ENCODE measurements around the gene SPATA12. TPM values are rescaled to one million over a fixed set of nuclear protein-coding genes. Genes with fewer than 3 reads are reported as not detected.

SPATA12 gene
- total RNA-seq, 4 donors from 2014 or later = not detected

DNA sequence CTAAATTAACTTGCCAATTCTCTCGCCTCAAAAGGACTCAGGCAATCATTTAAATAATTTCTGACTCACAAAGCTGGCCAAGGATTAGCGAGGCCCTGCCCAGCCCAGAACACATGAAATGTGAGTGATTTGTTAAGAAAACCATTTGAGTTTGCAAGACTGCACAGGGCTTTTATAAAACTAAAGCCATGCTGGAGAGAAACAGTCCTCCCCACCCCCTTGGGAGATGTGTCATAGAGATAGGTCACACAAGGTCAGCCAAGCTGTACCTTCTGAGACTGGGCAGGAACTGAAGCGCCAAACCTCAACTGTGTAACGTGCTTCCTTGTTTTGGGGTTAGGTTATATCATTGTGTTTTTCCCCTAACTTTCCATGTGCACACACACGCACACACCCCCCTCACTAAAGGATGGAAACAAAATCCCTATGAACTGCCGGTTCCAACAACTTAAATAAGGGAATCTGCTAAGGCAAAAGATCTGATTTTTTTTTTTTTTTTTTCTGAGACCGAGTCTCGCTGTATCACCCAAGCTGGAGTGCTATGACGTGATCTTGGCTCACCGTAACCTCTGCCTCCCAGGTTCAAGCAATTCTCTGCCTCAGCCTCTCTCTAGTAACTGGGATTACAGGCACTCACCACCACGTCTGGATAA lies 8.1 kb downstream of the SPATA12 start:
- H3K9me3 ChIP-seq = no peaks in the 10 kb centered on the region
- TF ChIP-seq, protein P1, sequence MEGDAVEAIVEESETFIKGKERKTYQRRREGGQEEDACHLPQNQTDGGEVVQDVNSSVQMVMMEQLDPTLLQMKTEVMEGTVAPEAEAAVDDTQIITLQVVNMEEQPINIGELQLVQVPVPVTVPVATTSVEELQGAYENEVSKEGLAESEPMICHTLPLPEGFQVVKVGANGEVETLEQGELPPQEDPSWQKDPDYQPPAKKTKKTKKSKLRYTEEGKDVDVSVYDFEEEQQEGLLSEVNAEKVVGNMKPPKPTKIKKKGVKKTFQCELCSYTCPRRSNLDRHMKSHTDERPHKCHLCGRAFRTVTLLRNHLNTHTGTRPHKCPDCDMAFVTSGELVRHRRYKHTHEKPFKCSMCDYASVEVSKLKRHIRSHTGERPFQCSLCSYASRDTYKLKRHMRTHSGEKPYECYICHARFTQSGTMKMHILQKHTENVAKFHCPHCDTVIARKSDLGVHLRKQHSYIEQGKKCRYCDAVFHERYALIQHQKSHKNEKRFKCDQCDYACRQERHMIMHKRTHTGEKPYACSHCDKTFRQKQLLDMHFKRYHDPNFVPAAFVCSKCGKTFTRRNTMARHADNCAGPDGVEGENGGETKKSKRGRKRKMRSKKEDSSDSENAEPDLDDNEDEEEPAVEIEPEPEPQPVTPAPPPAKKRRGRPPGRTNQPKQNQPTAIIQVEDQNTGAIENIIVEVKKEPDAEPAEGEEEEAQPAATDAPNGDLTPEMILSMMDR (IDR thresholded peaks at IDR 0.05) = no peak
- TF ChIP-seq POLR2A (IDR thresholded peaks at IDR 0.05) = no peak
- peak in 2 of 3 donors; percentile 51 to 77 for TF ChIP-seq POLR2AphosphoS5 (IDR thresholded peaks at IDR 0.05)
- H3K4me3 ChIP-seq = no peak overlapping the region
- H3K4me1 ChIP-seq = peaks cover 45% of the 10 kb centered on the region
- no peaks in the 10 kb centered on the region for H3K36me3 ChIP-seq
- 16% methylated on average over 11 of the region's 11 CpGs for WGBS
- H3K27ac ChIP-seq = peak overlapping the region; percentile 79
- DNase-seq (ENCODE audit: low spot score in 2 of 2) = peak; percentile 81 to 82
- no peaks in the 10 kb centered on the region for H3K27me3 ChIP-seq

DNA sequence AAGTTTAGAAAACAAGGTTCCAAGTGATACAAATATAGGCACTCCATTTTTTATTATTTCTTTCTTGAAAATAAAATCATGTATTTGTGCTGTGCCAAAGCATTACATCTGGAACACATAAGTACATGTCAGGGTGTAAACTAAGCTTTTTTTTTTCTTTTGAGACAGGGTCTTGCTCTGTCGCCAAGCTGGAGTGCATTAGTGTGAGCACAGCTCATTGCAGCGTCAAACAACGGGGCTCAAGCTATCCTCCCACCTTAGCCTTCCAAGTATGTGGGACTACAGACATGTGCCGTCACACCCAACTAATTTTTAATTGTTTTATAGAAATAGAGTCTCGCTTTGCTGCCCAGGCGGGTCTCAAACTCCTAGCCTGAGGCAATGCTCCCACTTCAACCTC lies 9.0 kb downstream of the SPATA12 start:
- H3K4me1 ChIP-seq = peaks cover 41% of the 10 kb centered on the region
- DNase-seq (ENCODE audit: low spot score in 2 of 2) = no peak
- H3K4me3 ChIP-seq = no peak overlapping the region
- H3K27ac ChIP-seq = peak overlapping the region; percentile 79
- WGBS = 44% methylated on average over 5 of the region's 6 CpGs
- H3K27me3 ChIP-seq = no peaks in the 10 kb centered on the region
- TF ChIP-seq POLR2A (IDR thresholded peaks at IDR 0.05) = no peak
- TF ChIP-seq, protein P1 (IDR thresholded peaks at IDR 0.05) = no peak
- TF ChIP-seq EP300 (IDR thresholded peaks at IDR 0.05) = no peak
- no peak for TF ChIP-seq POLR2AphosphoS5 (IDR thresholded peaks at IDR 0.05)
- no peaks in the 10 kb centered on the region for H3K36me3 ChIP-seq
- no peaks in the 10 kb centered on the region for H3K9me3 ChIP-seq

DNA sequence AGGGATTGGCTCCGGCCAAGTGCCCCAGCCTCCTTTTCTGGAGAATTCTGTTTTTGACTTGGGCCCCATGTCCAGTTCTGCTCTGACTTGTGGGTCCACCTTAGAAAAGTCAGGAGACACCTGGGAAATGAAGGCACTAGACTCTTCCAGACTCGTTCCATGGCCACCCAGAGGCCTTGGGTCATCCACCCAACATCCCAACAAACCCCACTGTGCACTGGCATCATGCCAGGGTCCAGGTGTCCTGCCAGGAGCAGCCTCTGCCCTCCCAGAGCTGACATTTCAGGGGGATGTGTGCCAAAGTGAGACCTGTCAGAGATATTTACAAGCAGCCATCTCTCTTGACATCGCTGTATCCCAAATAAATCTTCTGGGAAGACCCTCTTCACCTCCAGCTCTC lies 13.2 kb downstream of the SPATA12 start:
- Histone ChIP-seq H3K9me3 (no peaks in the 10 kb centered on the region), H3K4me3 (no peak overlapping the region), H3K36me3 (no peaks in the 10 kb centered on the region), H3K4me1 (peaks cover 38% of the 10 kb centered on the region), H3K27me3 (no peaks in the 10 kb centered on the region), H3K27ac (no peak overlapping the region)
- 76% methylated on average over 2 of the region's 3 CpGs for WGBS
- no peak for DNase-seq (ENCODE audit: low spot score in 2 of 2)
- TF ChIP-seq, protein P1 (IDR thresholded peaks at IDR 0.05) = no peak
- TF ChIP-seq POLR2AphosphoS5 (IDR thresholded peaks at IDR 0.05) (no peak), POLR2A (IDR thresholded peaks at IDR 0.05) (no peak)

DNA sequence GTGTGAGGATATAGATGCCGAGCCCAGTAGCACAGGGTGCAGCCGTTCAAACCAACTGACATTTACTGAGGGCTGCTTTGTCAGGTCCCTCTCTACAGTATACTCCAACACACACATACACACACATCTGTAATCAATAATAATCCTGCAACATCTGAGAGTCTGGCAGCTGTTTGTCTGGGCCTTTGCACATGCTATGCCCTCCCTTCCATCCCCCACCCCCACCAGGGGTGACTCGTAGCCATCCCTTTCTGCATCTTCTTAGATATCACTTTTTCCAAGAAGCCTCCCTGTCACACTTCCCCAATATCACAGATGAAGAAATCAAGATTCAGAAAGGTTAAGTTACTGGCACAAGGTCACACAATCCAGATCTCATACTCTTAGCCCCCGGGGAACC lies 13.7 kb downstream of the SPATA12 start:
- H3K27ac ChIP-seq = no peak overlapping the region
- H3K36me3 ChIP-seq = no peaks in the 10 kb centered on the region

DNA sequence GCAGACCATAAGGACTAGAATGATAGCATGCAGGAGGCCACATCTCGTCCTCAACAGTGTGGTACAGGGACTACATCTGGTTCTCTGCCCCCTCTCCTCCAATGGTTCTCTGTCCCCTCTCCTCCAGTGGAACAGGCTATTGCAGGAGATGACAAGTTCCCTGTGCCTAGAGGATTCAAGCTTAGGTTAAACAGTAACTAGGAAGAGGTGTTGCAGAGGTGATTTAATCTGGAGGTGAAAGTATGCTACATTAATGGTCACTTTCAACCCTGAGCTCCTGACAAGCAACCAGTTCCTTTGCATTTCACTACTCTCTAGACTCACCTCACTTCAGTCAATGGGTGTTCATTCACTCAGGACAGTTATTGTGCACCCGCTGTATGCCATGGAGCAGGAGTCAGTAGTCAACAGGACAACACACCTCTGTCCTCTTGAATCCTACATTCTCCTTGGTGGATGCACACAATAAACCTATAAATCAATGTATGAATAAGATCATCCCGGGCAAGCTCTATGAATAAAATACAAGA lies 16.0 kb downstream of the SPATA12 start:
- 91% methylated on average over 3 of the region's 3 CpGs for WGBS
- DNase-seq (ENCODE audit: low spot score in 2 of 2) = no peak
- Histone ChIP-seq H3K27me3 (no peaks in the 10 kb centered on the region), H3K4me3 (no peak overlapping the region), H3K27ac (no peak overlapping the region), H3K9me3 (no peaks in the 10 kb centered on the region), H3K36me3 (no peaks in the 10 kb centered on the region), H3K4me1 (peaks cover 23% of the 10 kb centered on the region)
- TF ChIP-seq, protein P1 (IDR thresholded peaks at IDR 0.05) = no peak
- TF ChIP-seq POLR2A (IDR thresholded peaks at IDR 0.05) (no peak), POLR2AphosphoS5 (IDR thresholded peaks at IDR 0.05) (no peak), EP300 (IDR thresholded peaks at IDR 0.05) (no peak)

More for the DNA sequence above, 13.7 kb downstream of the SPATA12 start:
- no peak for DNase-seq (ENCODE audit: low spot score in 2 of 2)
- no peak overlapping the region for H3K4me3 ChIP-seq
- no peak for TF ChIP-seq EP300 (IDR thresholded peaks at IDR 0.05)
- peaks cover 32% of the 10 kb centered on the region for H3K4me1 ChIP-seq
- no peaks in the 10 kb centered on the region for H3K9me3 ChIP-seq
- H3K27me3 ChIP-seq = no peaks in the 10 kb centered on the region
- WGBS = 85% methylated on average over 4 of the region's 4 CpGs

Data from suprapubic skin (tissue), 4 donors.